ENCODE measurements around the gene GC. TPM values are rescaled to one million over a fixed set of nuclear protein-coding genes. Genes with fewer than 3 reads are reported as not detected.
"Not testable (repeated sequence)": the region's sequence is repeated elsewhere in the genome, so short reads cannot be mapped to it uniquely, and the experiment has no call there.

Gene GC
- total RNA-seq, 2 experiments from 2014 or later, result not detected

- no peak for DNase-seq (ENCODE audit: low spot score)
- Histone ChIP-seq H3K36me3 (ENCODE audit: insufficient read depth, low read length) (no peaks in the 10 kb centered on the region), H3K4me2 (ENCODE audit: low read length) (no peak overlapping the region), H3K9me2 (ENCODE audit: insufficient read depth, low read length) (no peaks in the 10 kb centered on the region), H3K79me2 (ENCODE audit: insufficient read depth, low read depth, low read length) (no peaks in the 10 kb centered on the region), H3K9me3 (ENCODE audit: low read length) (no peaks in the 10 kb centered on the region), H2AFZ (ENCODE audit: low read length) (no peak overlapping the region), H3K27ac (ENCODE audit: low read depth, low read length, poor library complexity, severe bottlenecking) (no peak overlapping the region), H3K4me3 (ENCODE audit: low read depth, low read length, poor library complexity, severe bottlenecking) (no peak overlapping the region), H4K20me1 (ENCODE audit: insufficient read depth, low read length) (no peaks in the 10 kb centered on the region), H3K4me1 (ENCODE audit: insufficient read depth, low read length, poor library complexity, severe bottlenecking) (no peaks in the 10 kb centered on the region)
- no peak for TF ChIP-seq EZH2phosphoT487 (IDR thresholded peaks at IDR 0.05; ENCODE audit: borderline replicate concordance, low read depth, low read length)
- TF ChIP-seq CTCF (conservative IDR thresholded peaks at IDR 0.05; ENCODE audit: low read length), result no peak
- ChIA-PET POLR2A (interaction anchor here (0.5 kb wide), 1 partner anchor 580 kb away, joined by 3 read pairs; no protein-coding TSS in a partner anchor), CTCF (ENCODE audit: unreplicated experiment) (no interaction called here)
- intact Hi-C loops (cut with micrococcal nuclease; ENCODE audit: unreplicated experiment), result no loop called here
- BruUV-seq (replicated peaks), result no TSS peak
Observed at GRCh38 chr4:71816676-71817303, 32.9 kb upstream of the GC start.

- ChIA-PET POLR2A (no interaction called here), CTCF (ENCODE audit: unreplicated experiment) (no interaction called here)
- Histone ChIP-seq H3K4me3 (ENCODE audit: low read depth, low read length, poor library complexity, severe bottlenecking) (no peak overlapping the region), H3K27ac (ENCODE audit: low read depth, low read length, poor library complexity, severe bottlenecking) (no peak overlapping the region), H3K4me2 (ENCODE audit: low read length) (no peak overlapping the region), H4K20me1 (ENCODE audit: insufficient read depth, low read length) (no peaks in the 10 kb centered on the region), H3K9me2 (ENCODE audit: insufficient read depth, low read length) (no peaks in the 10 kb centered on the region), H3K9me3 (ENCODE audit: low read length) (no peaks in the 10 kb centered on the region), H3K36me3 (ENCODE audit: insufficient read depth, low read length) (no peaks in the 10 kb centered on the region), H3K4me1 (ENCODE audit: insufficient read depth, low read length, poor library complexity, severe bottlenecking) (no peaks in the 10 kb centered on the region), H3K79me2 (ENCODE audit: insufficient read depth, low read depth, low read length) (no peaks in the 10 kb centered on the region), H2AFZ (ENCODE audit: low read length) (no peak overlapping the region)
- intact Hi-C loops (cut with micrococcal nuclease; ENCODE audit: unreplicated experiment), result no loop called here
- TF ChIP-seq CTCF (conservative IDR thresholded peaks at IDR 0.05; ENCODE audit: low read length), result no peak
- TF ChIP-seq EZH2phosphoT487 (IDR thresholded peaks at IDR 0.05; ENCODE audit: borderline replicate concordance, low read depth, low read length), result no peak
- no peak for DNase-seq (ENCODE audit: low spot score)
- no TSS peak for BruUV-seq (replicated peaks)
Observed at GRCh38 chr4:71814433-71814832, 30.6 kb upstream of the GC start.

- CTCF ChIA-PET (ENCODE audit: unreplicated experiment); POLR2A ChIA-PET; H3K4me3 ChIP-seq (ENCODE audit: low read depth, low read length, poor library complexity, severe bottlenecking); H4K20me1 ChIP-seq (ENCODE audit: insufficient read depth, low read length); DNase-seq (ENCODE audit: low spot score); H3K4me2 ChIP-seq (ENCODE audit: low read length); H3K4me1 ChIP-seq (ENCODE audit: insufficient read depth, low read length, poor library complexity, severe bottlenecking); BruUV-seq (replicated peaks); H2AFZ ChIP-seq (ENCODE audit: low read length); H3K79me2 ChIP-seq (ENCODE audit: insufficient read depth, low read depth, low read length); H3K36me3 ChIP-seq (ENCODE audit: insufficient read depth, low read length); H3K27ac ChIP-seq (ENCODE audit: low read depth, low read length, poor library complexity, severe bottlenecking); H3K9me2 ChIP-seq (ENCODE audit: insufficient read depth, low read length); intact Hi-C loops (cut with micrococcal nuclease; ENCODE audit: unreplicated experiment); H3K9me3 ChIP-seq (ENCODE audit: low read length): not testable (repeated sequence)
Observed at GRCh38 chr4:71809805-71810204, 25.9 kb upstream of the GC start.
